Stimulated activated memory B cell treated with anti-CD40 and anti-IgM and Interleukin-4, amounts not matched to agents 10 μg/mL and 1 μg/mL and 100 μg/mL, for 72 hours (primary cell): Measurements from ENCODE around the gene B4GALNT2.
"Not testable (repeated sequence)": the region's sequence is repeated elsewhere in the genome, so short reads cannot be mapped to it uniquely, and the experiment has no call there.

Experiments
- ATAC-seq: fragments of 150-1000 bp; cut with Tn5 transposase; 2 replicates; pipeline ENCODE4 v1.10.0; 2021
- H3K27ac Mint-ChIP-seq: one replicate; pipeline ENCODE4 v1.8.0; 2022; ENCODE audit warnings: mild to moderate bottlenecking, mixed read lengths
- H3K27me3 Mint-ChIP-seq: one replicate; pipeline ENCODE4 v1.8.0; 2022; ENCODE audit warnings: mixed read lengths
- H3K36me3 Mint-ChIP-seq: one replicate; pipeline ENCODE4 v1.8.0; 2022; ENCODE audit warnings: mixed read lengths
- H3K4me1 Mint-ChIP-seq: one replicate; pipeline ENCODE4 v1.8.0; 2022; ENCODE audit warnings: mixed read lengths
- H3K4me3 Mint-ChIP-seq: one replicate; pipeline ENCODE4 v1.8.0; 2022; ENCODE audit warnings: mild to moderate bottlenecking, moderate library complexity, mixed read lengths
- H3K9me3 Mint-ChIP-seq: one replicate; pipeline ENCODE4 v1.8.0; 2022; ENCODE audit warnings: mixed read lengths

Gene B4GALNT2, protein sequence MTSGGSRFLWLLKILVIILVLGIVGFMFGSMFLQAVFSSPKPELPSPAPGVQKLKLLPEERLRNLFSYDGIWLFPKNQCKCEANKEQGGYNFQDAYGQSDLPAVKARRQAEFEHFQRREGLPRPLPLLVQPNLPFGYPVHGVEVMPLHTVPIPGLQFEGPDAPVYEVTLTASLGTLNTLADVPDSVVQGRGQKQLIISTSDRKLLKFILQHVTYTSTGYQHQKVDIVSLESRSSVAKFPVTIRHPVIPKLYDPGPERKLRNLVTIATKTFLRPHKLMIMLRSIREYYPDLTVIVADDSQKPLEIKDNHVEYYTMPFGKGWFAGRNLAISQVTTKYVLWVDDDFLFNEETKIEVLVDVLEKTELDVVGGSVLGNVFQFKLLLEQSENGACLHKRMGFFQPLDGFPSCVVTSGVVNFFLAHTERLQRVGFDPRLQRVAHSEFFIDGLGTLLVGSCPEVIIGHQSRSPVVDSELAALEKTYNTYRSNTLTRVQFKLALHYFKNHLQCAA

DNA sequence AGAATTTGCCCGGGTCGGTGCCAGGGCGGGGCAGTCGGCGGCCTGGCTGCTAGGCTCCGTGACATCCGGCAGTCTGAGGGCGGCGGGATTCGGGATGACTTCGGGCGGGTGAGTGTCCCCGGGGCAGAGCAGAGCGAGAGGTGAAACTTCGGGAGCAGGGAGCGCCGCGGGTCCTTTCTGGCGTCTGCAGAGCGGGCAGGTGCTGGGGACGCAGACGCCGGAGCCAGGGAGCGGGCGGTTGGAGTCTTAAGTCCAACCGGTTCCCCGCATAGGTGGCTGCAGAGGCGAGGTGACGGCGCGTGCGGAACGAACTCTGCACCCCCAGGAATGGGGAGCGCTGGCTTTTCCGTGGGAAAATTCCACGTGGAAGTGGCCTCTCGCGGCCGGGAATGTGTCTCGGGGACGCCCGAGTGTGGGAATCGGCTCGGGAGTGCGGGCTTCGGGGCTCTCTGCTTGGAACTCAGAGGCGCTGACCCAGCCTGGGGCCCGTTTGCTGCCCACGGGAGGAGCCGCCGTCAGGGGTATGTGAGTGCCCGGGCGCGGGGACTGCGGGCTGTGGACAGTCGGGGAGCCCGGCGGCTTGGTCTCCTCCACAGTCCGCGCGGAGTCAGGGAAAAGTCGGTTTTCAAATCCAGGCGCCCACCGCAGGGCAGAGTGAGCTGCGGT, at the start of gene B4GALNT2:
B4GALNT2 (plus strand) TSS at position 71 of the 666 bp plus-strand sequence; CDS start at position 95, 24 bp downstream.
- Mint-ChIP-seq H3K36me3 (no peaks in the 10 kb centered on the region), H3K27me3 (peaks cover 77% of the 10 kb centered on the region), H3K27ac (no peak within 1 kb of the TSS), H3K4me3 (peak within 1 kb of the TSS; percentile 36), H3K9me3 (peaks cover 2% of the 10 kb centered on the region), H3K4me1 (peaks cover 10% of the 10 kb centered on the region)
- peak; percentile 12 for ATAC-seq

DNA sequence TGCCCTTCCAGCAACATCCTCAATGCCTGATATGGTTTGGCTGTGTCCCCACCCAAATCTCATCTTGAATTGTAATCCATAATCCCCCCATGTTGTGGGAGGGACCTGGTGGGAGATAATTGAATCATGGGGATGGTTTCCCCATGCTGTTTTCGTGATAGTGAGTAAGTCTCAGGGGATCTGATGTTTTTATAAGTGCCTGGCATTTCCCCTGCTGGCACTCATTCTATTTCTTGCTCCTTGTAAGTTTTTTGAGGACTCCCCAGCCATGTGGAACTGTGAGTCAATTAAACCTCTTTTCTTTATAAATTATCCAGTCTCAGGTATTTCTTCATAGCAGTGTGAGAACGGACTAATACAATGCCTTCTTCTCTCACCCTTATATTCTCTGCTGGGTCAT, 47.5 kb upstream of the B4GALNT2 start:
- not testable (repeated sequence) for H3K36me3 Mint-ChIP-seq, H3K4me1 Mint-ChIP-seq, H3K4me3 Mint-ChIP-seq, H3K9me3 Mint-ChIP-seq, H3K27ac Mint-ChIP-seq, ATAC-seq
- H3K27me3 Mint-ChIP-seq, result peaks cover 57% of the 10 kb centered on the region

DNA sequence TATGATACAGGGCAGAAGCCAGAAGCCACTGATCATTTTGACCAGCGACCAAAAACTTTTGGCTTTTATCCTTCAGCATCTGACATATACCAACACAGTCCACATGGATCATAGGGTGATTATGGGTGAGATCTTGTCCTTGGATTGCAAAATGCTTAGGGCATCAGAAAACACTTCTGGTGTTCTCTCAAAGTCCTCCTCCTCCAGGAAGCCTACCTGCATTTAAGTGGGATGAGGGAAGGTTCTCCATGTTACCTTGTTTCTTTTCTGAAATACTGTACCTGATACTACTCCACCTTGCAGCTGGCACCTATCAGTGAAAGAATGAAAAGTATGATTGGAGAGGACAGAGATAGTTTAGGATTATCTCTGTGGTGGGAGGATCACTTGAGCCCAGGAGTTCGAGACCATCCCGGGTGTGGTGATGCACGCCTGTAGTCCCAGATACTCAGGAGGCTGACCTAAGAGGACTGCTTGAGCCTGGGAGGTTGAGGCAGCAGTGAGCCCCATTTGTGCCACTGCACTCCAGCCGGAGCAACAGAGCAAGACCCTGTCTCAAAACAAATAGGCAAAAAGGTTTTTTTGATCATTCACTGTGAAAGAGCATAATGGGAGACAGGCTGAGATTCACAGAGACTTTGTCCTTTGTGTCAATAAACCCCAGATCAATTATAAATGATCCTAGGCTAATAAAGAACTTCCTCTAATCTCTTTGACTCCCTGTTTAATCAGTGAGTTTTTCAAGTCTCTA, 46.8 kb upstream of the B4GALNT2 start:
- H3K27me3 Mint-ChIP-seq, result peaks cover 57% of the 10 kb centered on the region

DNA sequence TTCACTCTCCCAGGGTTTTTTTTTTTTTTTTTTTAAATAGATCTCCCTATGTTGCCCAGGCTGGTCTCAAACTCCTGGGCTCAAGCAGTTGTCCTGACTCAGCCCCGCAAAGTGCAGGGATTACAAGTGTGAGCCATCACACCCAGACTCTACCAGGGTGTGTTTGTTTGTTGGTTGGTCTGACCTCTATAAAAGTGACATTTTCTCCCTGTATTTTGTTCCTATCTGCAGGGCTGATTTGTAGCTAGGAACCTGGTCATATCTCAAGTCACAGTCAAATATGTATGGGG, 46.3 kb upstream of the B4GALNT2 start:
- no peaks in the 10 kb centered on the region for H3K36me3 Mint-ChIP-seq
- peaks cover 52% of the 10 kb centered on the region for H3K27me3 Mint-ChIP-seq
- peaks cover 3% of the 10 kb centered on the region for H3K9me3 Mint-ChIP-seq
- H3K4me1 Mint-ChIP-seq, result no peaks in the 10 kb centered on the region
- no peak for ATAC-seq
- no peak overlapping the region for H3K4me3 Mint-ChIP-seq
- H3K27ac Mint-ChIP-seq, result no peak overlapping the region

More for the DNA sequence above, 46.8 kb upstream of the B4GALNT2 start:
- H3K4me3 Mint-ChIP-seq, result no peak overlapping the region
- no peak overlapping the region for H3K27ac Mint-ChIP-seq
- peaks cover 3% of the 10 kb centered on the region for H3K9me3 Mint-ChIP-seq
- ATAC-seq, result no peak
- H3K4me1 Mint-ChIP-seq, result no peaks in the 10 kb centered on the region
- no peaks in the 10 kb centered on the region for H3K36me3 Mint-ChIP-seq

DNA sequence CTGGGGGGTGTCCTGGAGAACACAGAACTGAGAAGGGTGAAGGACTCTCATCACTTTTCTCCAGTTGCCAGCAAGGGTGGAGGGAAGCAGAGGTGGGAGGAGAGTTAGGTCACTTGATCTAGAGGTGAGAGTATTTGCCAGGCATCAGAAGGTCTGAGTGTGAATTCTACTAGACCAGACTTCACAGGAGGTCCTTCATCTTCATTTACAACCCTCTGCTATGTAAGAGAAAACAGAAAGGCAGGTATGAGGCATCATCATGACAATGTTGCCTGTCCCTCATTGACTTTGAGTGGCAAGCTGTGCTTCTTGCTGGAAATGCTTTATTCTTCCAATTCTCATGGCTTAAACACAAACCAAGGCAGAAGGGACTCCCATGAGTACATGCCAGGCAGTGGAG, 45.9 kb upstream of the B4GALNT2 start:
- no peak for ATAC-seq

DNA sequence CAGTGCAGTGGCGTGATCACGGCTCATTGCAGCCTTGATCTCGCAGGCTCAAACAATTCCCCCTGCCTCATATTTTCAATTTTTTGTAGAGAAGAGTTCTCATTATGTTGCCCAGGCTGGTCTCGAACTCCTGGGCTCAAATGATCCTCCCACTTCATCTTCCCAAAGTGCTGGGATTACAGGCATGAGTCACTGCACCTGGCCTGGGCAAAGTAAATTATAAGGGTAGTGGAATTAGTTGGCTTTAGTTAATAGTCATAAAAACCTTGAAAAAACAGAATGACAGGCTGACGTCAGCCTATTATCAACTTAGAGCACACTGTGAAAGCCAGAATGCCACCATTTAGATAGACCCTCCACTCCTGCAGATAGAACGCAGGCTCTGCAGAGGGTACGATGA, 43.5 kb upstream of the B4GALNT2 start:
- no peaks in the 10 kb centered on the region for H3K4me1 Mint-ChIP-seq
- H3K4me3 Mint-ChIP-seq, result no peak overlapping the region

More for the DNA sequence above, 45.9 kb upstream of the B4GALNT2 start:
- no peaks in the 10 kb centered on the region for H3K4me1 Mint-ChIP-seq
- no peak overlapping the region for H3K27ac Mint-ChIP-seq
- no peak overlapping the region for H3K4me3 Mint-ChIP-seq
- H3K27me3 Mint-ChIP-seq, result peaks cover 48% of the 10 kb centered on the region
- no peaks in the 10 kb centered on the region for H3K36me3 Mint-ChIP-seq
- peaks cover 3% of the 10 kb centered on the region for H3K9me3 Mint-ChIP-seq

DNA sequence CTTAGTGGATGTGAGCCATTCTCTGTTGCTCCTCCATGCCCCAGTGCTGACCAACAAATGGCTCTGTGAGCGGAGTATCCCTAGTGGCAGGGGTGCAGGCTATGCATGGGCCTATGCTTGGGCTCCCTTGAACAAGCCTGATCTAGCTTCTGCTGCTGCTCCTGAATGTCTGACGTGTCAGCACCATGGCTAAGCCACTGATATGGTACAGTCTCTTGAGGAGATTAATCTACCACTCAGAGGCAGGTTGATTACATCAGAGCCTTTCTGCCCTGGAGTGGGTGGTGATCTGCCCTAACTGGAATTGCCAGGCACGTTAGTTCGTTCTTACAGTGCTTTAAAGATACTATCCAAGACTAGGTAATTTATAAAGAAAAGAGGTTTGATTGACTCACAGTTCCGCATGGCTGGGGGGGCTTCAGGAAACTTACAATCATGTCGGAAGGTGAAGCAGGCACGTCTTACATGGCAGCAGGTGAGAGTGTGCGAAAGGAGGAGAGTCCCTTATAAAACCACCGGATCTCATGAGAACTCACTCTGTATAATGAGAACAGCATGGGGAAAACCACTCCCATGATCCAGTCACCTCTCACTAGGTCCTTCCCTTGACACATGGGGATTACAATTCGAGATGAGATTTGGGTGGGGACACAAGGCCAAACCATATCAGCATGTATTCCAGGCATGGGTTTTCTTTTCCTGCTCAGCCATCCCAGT, 41.5 kb upstream of the B4GALNT2 start:
- Mint-ChIP-seq H3K4me3 (no peak overlapping the region), H3K36me3 (no peaks in the 10 kb centered on the region), H3K27ac (no peak overlapping the region), H3K9me3 (peaks cover 3% of the 10 kb centered on the region), H3K4me1 (no peaks in the 10 kb centered on the region), H3K27me3 (peaks cover 33% of the 10 kb centered on the region)
- ATAC-seq, result no peak

More for the DNA sequence above, 43.5 kb upstream of the B4GALNT2 start:
- no peak for ATAC-seq
- no peak overlapping the region for H3K27ac Mint-ChIP-seq
- peaks cover 43% of the 10 kb centered on the region for H3K27me3 Mint-ChIP-seq
- H3K9me3 Mint-ChIP-seq, result peaks cover 3% of the 10 kb centered on the region
- H3K36me3 Mint-ChIP-seq, result no peaks in the 10 kb centered on the region

DNA sequence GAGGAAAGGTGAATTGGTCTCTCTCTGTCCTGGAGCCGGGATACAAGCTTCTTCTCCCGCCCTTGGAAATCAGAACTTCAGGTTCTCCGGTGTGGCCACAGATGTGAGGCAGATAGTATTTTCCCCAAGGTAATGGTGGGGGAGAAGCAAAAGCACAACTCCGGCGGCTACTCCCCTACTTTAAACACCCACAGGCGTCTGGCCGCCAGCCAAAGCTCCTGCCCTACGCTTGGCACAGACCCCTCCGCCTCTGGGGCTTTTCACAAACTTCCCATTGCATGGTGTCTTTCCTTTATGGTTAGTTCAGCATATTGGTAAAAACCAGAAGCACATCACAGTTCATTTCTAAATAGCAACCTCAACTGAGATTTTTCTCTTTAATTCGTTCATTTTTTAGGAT, 39.4 kb upstream of the B4GALNT2 start:
- Mint-ChIP-seq H3K9me3 (peaks cover under 1% of the 10 kb centered on the region), H3K27ac (no peak overlapping the region)

DNA sequence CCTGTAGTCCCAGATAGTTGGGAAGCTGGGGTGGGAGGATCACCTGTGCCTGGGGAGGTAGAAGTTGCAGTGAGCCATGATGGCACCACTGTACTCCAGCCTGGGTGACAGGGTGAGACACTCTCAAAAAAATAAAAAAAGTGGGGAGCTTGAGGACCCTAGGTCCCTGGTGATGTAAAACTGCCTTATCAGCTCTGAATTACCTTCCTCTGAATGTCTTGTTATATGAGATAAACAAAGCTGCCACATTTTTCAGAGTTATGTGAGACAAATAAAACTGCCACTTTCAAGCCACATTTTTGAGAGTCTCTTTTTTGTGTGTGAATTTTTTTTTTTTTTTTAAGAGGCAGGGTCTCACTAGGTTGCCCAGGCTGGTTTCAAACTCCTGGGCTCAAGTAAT, 32.0 kb upstream of the B4GALNT2 start:
- Mint-ChIP-seq H3K4me3 (no peak overlapping the region), H3K27ac (no peak overlapping the region), H3K27me3 (peaks cover 24% of the 10 kb centered on the region), H3K4me1 (no peaks in the 10 kb centered on the region), H3K36me3 (no peaks in the 10 kb centered on the region), H3K9me3 (no peaks in the 10 kb centered on the region)
- ATAC-seq, result no peak

More for the DNA sequence above, 39.4 kb upstream of the B4GALNT2 start:
- Mint-ChIP-seq H3K36me3 (no peaks in the 10 kb centered on the region), H3K27me3 (peaks cover 16% of the 10 kb centered on the region), H3K4me1 (no peaks in the 10 kb centered on the region), H3K4me3 (no peak overlapping the region)
- no peak for ATAC-seq

DNA sequence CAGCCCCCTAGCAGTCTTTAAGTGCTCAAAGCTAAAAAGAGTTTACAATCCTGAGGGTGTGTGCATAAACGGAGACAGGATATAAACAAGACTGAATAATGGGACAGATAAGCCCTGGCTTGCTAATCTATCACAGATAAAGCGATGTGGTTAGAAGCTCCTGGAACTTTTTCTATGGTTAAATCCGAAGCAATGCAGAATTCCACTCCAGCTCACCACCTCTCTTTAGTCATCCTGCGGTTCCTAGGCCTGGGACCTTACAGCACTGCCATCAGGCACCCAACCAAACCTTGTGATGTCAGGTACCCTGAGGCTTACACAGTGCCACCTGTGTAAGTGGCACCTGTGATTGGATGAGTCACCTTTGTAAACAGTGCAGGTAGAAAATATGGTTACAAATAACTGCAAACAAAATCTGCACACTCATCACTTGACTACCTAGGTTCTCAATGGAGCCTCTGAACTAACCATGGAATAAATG, 31.5 kb upstream of the B4GALNT2 start:
- Mint-ChIP-seq H3K27me3 (peaks cover 26% of the 10 kb centered on the region), H3K4me1 (no peaks in the 10 kb centered on the region), H3K9me3 (no peaks in the 10 kb centered on the region), H3K27ac (no peak overlapping the region), H3K36me3 (no peaks in the 10 kb centered on the region), H3K4me3 (no peak overlapping the region)
- no peak for ATAC-seq

DNA sequence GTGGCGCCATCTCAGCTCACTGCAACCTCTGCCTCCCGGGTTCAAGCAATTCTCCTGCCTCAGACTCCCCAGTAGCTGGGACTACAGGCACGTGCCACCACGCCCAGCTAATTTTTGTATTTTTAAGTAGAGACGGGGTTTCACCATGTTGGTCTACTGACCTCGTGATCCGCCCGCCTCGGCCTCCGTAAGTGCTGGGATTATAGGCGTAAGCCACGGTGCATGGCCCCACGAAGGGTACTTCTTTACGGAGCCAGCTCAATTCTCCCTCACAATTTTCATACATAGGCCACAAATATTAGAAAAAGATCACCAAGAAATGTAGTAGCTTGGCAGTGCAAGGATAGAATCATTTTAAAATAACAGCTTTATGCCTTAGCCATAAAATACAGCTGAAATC, 29.2 kb upstream of the B4GALNT2 start:
- H3K27ac Mint-ChIP-seq, H3K36me3 Mint-ChIP-seq, H3K4me1 Mint-ChIP-seq, ATAC-seq, H3K9me3 Mint-ChIP-seq, H3K4me3 Mint-ChIP-seq: not testable (repeated sequence)
- H3K27me3 Mint-ChIP-seq, result peaks cover 26% of the 10 kb centered on the region

DNA sequence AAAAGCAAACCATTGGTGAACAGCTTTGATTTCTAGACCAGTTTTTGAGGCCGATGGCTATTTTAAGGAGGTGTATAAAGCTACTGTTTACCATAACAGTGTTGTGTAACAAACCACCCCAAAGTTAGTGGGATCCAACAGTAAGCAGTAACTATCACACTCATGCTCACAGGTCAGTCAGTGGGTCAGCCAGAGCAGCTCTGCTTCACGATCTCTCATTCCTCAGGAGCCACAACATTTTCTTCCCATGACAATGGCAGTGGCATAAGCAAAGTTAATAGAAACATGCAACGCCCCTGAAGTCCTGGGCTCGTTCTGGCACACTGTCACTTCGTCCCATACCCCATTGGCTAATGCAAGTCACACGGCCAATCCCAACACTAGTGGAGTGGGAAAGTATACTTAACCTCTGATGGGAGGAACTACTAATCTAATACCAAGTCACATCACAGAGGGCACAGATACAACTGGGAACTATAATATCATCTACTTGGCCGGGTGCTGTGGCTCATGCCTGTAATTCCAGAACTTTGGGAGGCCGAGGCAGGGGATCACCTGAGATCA, 28.0 kb upstream of the B4GALNT2 start:
- no peak overlapping the region for H3K27ac Mint-ChIP-seq
- H3K9me3 Mint-ChIP-seq, result no peaks in the 10 kb centered on the region
- no peak overlapping the region for H3K4me3 Mint-ChIP-seq
- H3K4me1 Mint-ChIP-seq, result no peaks in the 10 kb centered on the region
- no peak for ATAC-seq
- no peaks in the 10 kb centered on the region for H3K36me3 Mint-ChIP-seq
- peaks cover 26% of the 10 kb centered on the region for H3K27me3 Mint-ChIP-seq

DNA sequence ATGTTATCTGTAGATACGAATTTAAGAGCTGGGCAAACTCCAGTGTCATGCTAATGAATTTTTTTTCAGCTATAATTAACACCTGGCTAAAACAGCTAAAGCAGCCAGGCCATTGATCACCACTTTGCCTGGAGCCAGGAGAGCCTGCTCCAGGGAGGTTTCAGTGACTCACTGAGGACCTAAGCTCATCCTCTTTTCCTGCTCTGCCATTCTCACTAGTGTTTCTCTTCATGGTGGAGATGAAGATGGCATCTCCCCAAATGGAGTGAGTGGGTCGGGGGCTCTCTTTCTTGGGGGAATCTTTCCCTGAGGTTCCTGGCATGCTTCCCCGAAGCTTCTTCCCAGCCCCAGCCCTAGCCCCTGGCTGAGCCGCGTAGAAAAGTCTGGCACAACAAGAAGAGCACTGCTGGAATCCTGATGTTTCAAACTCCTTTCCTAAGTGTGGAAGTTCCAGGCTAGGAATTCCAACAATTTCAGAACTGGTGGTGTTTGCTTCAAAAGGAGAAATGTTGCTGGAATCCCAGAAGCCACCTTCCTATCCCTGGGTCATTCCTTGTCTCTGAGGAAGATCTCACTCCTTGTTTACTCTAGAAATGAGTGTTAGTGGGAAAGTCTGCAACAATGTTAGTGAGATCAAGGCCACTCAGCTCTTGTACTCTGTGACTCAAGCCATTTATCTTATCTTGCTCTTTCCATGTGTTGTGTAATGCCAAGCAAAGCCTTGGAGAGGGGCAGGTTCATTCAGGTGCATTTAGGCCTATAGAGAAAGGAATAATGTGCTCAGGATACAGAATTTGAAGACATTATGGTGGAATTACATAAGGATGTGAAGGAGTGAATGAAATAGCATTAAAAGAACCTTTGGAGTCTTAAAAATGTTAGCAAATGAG, 26.0 kb upstream of the B4GALNT2 start:
- no peak overlapping the region for H3K27ac Mint-ChIP-seq
- no peaks in the 10 kb centered on the region for H3K36me3 Mint-ChIP-seq
- no peaks in the 10 kb centered on the region for H3K9me3 Mint-ChIP-seq
- ATAC-seq, result no peak
- H3K4me1 Mint-ChIP-seq, result no peaks in the 10 kb centered on the region
- no peak overlapping the region for H3K4me3 Mint-ChIP-seq
- peaks cover 21% of the 10 kb centered on the region for H3K27me3 Mint-ChIP-seq

DNA sequence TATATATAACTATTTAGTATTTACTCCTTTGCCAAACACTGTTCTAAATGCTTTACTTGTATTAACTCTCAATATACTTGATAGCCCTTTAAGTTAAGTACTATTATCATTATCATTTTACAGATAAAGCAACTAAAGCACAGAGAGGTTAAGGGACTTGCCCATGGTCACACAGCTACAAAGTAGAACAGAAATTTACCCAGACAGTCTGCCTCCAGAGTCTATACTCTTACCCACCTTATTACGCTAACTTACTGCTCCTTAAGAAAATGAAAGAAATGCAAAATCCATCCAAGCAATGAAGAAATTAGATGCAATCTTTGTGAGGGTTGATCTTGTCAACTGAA, 25.4 kb upstream of the B4GALNT2 start:
- no peaks in the 10 kb centered on the region for H3K36me3 Mint-ChIP-seq
- no peak overlapping the region for H3K4me3 Mint-ChIP-seq
- no peaks in the 10 kb centered on the region for H3K9me3 Mint-ChIP-seq
- no peak for ATAC-seq
- no peak overlapping the region for H3K27ac Mint-ChIP-seq
- H3K27me3 Mint-ChIP-seq, result peaks cover 15% of the 10 kb centered on the region
- H3K4me1 Mint-ChIP-seq, result no peaks in the 10 kb centered on the region
